Globus pallidus (tissue), 1 donor: ENCODE measurements around the gene FILIP1.

Experiments
- DNase-seq: peaks from one replicate; pipeline ENCODE4 v3.0.0-alpha.2; 2015; ENCODE audit warnings: low spot score

The FILIP1 gene

GRCh38 chr6:75492386-75493153 is 1.0 kb downstream of the FILIP1 start:
- no peak for DNase-seq

- DNase-seq = no peak
Observed at GRCh38 chr6:75491291-75491690, 2.3 kb downstream of the FILIP1 start.

DNA sequence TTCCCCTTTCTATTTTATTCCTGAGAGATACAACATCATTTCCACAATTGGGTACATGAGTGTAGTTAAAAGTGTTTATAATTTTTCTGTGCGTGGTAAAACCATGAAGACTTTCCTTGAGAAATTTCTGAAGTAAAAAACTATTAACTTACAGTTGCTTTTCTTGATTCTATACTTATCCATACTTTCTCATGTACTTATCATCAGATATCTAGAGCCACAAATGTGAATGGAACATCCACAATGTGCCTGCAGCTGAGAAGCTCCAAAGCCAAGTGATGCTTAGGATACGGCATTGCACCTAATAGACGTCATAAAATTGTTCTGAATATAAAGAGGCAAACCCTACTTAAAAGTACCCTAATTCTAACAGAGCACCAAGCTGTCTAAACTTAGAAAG is 2.9 kb downstream of the FILIP1 start:
- no peak for DNase-seq

- no peak for DNase-seq
Observed at GRCh38 chr6:75489025-75489424, 4.6 kb downstream of the FILIP1 start.

DNA sequence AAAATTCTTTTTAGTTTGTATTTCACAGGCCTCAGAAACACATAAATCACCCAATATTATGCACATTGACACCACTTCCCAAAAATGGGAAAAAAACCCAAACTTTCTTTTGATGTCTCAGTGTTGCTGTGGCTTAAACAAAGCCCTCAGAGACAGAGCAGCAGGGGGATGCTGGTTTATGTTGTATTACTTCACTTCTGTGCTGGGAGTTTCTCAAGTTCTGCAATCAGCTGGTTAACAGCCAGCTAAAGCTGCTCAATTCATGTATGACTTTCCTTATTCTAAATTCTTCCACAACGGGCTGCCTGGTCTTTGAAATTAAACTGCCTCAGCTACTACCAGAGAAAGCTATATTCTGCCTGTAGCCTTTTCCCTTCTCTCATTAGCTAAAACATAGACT is 5.6 kb downstream of the FILIP1 start:
- no peak for DNase-seq

DNA sequence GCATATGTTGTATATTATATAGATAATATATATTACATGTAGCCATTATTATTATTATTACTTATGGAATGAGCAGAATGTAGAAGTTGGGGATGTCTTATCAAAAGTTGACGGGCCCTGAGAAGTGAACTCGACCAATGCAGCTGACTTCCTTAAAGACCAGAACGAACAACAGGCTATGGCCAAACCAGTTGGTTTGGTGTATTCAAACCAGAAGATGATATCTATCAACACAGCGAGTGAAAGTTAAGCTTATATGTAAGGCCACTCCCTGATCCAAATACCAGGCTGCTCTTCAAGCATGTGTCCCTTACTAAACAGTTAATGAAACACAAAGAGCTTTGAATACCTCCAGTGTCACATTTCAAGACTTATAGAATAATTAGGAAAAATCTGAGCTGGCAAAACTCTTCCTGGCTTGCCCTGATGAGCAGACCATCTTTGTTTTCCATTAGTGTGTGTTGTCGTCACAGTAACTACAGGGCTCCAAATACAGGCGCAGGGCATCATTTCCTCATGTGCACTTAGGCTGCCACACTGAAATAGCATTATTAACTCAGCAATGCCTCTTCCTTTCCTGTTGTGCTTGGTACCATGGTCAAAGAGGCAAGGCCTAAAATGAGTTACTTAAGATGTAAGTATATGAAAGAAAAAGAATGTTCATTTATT is 6.6 kb downstream of the FILIP1 start:
- DNase-seq = no peak

- no peak for DNase-seq
Observed at GRCh38 chr6:75484535-75484934, 9.1 kb downstream of the FILIP1 start.

DNA sequence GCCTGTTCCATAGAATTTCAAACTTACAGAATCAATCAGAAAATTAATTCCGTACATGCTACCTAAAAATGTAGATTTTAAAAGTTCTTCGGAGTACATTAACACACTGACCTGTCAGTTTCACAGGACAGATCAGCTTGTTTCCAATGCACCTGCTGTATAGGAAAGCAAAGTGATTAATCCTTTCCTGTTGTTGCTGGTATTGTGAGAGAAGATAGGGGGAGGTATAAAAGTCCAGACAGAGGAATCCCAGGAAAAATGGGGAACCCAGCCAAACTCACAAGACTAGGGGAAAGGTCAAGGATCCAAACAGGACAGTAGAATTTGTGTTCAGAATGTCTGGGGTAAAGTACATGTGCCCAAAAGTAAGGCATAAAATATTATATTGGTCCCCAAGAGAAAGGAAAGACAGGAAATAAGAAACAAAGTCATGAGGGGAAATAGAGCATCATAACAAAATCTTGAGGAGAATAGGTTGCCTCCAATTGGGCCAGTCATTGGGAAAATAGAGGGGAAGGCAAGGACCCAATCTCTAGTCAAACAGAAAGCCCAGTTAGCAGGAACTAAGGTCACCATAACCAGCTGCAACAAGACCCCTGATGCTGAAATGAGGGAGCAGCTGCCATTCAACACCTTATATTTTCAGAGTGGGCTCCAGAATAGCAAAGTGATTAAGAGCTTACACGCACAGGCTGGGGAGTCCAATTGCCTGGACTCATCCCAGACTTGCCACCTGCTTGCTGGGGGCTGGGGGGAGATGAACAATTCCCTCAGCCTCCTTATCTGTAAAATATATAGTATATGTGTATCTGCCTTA is 10.3 kb downstream of the FILIP1 start:
- DNase-seq = no peak

DNA sequence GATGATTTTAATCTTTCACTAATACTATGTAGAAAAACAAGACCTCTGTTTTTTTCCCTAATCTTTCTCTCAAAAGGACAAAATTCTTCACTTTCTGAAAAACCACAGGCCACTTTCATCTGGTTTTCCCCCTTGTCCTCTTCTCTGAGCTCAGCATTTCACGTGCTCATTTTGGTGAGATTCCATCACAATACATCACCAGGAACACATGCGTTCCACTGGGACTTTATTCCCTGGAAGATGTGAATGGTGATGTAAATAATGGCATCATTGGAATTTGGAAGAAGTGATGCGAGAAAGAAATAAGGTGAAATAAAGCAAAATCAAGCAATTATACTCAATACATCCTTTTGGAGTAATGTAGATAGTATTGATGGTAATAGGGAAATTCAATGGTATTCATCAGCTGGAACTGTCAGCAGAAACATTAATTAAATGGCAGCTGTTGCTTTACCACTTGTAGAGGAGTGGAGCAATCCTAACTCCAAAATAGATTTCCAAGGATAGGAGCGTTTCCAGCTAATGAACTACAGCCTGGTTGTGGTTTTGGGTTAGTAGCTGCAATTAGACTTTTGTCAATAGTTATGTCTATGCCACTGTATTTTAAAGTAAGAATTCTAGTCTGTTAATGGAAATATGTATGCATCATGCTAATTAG is 11.5 kb downstream of the FILIP1 start:
- DNase-seq = no peak

DNA sequence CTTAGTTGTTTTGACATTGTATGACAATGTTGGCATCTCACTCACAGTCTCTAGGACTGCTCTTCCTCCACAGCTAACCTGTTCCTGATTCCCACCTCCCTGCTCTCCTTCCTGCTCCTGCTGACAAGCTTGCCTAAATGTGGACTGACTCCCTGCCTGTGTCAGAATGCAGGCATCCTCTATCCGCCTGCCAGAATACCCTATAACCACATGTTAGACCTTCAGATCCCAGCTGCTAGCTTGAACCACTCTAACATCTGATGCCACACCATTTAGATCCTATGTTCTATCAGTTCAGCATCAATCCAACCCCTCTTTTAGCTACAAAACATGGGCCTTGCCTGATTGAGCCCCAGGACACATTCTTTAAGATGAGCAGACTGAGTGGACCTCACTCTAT is 12.2 kb downstream of the FILIP1 start:
- no peak for DNase-seq

DNA sequence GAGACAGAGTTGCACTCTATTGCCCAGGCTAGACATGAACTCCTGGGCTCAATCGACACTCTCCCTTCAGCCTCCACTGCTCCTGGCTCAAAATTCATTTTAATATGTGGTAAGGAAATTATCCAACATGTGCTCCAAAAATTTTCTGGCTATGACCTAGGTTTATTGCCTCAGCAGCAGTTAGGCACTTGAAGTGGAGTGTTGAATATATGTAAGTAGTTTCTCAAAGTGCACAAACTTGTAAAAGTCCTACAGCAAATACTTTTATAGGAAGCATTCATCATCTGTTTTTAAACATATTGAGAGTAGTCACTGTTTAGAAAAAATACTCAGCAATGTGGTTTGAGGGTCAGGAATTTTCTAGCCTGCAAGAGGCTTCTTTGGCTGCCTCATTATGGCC is 13.2 kb downstream of the FILIP1 start:
- DNase-seq = no peak

DNA sequence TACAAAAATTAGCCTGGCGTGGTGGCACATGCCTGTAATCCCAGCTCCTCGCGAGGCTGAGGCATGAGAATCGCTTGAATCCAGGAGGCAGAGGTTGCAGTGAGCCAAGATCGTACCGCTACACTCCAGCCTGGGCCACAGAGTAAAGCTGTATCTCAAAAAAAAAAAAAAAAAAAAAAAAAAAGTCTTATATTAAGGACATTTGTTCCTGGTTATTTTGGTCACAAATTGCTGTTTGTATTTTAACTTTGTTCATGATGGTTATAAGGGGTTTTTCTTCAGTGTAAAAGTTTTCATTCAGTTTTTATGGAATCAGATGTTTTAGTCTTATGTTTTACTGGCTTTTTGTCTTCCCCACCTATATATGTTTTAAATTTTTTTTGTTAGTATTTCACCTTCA is 13.9 kb downstream of the FILIP1 start:
- DNase-seq = no peak

DNA sequence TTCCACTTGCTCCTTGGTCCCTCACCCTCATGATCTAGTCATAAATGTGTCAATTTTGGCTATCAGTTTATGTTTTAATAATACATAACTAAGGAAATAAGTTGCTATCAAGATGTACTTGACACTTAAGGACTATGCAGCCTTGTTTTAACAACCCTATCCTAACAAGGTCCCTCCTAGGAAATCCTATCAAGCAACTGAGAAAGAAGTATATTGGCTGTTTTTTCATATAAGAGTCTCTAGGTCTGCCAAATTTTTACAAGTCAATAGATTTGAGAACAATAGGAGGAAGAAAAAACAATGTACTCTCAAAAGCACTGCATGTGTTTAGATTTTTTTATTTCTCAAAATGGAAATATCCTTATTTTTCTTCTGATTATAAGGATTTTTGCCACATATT is 14.7 kb downstream of the FILIP1 start:
- no peak for DNase-seq

DNA sequence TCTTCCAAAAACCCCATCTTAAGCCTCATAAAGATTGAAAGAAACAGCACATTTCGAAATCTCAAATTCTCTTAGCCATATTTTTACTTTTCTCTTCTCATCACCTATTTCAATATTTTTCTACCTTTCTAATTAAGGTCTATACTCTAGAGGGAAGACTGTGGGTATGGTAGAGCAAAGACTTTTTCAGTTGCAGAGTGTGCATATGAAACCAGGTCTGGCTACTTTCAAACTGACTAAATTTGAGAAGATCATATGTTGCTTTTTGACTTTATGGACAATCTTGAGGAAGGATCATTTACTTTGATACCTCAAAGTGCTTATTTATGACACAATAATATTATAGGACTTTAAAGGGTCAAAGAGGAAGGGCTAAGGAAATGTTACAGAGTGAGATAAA is 20.7 kb downstream of the FILIP1 start:
- DNase-seq = no peak

DNA sequence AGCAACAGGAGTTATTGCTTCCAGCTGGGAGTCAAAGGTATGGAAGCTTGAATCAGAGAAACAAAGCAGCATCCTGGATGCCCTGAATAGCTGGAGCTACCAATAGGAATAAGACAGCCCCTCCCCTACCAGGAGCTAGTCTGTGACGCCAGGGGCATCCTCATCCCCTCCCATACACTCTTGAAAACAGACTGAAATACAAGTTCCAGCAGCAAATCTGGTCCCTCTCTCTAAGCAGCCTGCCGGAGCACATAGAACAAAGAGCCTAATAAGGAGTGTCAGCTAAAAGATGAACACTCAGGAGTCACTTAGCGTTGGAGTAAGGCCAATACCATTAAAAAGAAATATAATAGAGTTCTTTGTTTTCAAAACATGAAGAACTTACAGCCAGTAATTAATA is 25.6 kb downstream of the FILIP1 start:
- no peak for DNase-seq

DNA sequence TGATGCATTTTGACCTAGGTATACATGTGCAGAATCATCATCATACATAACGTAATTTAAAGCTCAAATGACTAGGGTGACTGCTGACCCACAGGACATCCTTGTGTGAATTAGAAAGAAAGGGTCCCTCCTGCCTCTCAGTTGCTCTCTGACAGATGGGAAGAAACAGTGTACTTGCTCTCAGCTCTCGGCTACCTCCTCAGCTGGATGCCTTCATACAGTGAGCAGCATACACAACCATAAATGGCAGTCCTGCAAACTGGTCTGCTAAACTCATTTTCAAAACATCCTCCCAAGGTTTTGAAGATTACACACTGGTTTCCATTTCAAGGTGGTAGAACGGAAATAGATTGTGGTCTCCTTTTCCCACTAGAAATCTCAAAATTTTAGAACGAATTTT is 26.3 kb downstream of the FILIP1 start:
- no peak for DNase-seq

- no peak for DNase-seq
Observed at GRCh38 chr6:75466636-75467035, 27.0 kb downstream of the FILIP1 start.

DNA sequence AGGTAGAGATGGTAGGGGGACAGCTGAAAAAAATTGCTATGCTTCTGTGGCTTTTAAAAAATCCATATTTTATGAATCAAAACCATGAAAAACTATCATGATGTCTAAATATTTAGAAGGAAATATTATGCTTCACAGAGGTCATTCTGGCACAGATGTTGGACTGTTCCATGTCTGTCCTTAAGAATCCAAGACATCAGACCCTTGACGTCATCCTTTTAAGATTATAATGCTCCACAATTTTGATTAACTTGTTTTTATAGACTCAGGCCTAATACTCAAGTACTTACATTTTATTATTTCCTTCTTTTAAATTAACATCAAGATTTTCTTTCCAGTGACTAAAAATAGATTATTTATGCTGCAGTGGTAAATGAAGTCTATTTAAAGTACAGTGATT is 29.7 kb downstream of the FILIP1 start:
- no peak for DNase-seq

DNA sequence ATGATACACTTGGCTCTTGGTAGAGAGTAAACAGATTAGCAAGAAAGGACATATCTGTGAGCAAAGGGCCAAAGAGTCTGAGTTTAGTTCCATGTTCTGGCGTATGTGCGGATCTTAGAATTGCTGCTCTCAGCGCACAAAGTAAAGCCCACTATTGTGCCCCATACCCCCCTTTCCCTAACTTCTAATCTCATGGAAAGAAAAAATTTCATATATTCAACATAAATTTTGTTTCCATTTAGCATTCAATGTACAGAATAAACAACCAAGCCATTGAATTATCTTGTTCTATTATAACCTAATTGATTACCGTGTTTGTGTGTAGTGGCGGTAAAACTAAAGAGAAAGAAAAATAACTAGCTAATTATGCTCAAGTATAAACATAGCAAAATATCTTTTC is 30.5 kb downstream of the FILIP1 start:
- DNase-seq = no peak

- DNase-seq = no peak
Observed at GRCh38 chr6:75460681-75461080, 32.9 kb downstream of the FILIP1 start.

DNA sequence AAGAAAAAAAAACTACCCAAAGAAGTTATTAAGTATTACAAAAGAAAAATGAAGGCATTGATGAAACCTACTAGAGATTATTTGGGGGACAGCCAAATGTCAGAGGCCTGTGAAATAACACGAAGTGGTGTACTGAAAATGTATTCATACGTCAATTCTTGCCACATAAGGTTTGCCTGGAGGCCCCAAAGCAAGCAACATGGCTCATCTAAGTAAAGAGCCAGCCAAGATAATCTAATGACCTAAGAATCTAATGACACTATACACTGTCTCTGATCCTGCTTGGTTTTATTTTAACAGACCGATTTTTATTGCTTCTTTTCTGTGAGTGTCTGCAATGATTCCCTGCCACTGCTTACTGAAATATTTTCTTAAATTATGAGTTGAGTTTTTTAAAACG is 34.7 kb downstream of the FILIP1 start:
- DNase-seq = no peak

DNA sequence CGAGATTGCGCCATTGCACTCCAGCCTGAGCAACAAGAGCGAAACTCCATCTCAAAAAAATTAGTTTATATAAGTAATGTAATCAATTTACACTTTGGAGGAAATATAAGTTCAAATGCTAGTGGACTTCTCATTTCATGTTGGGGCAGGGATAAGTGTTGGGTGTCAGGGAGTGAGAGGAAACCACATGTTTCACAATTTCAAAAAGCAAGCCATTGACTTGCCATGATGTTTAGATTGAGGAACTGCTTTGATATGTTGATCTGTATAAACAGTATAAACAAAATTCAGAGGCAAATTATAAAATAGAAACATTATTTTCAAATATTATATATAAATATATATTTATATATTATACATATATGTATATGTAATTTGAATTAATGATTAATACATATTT is 42.7 kb downstream of the FILIP1 start:
- DNase-seq = no peak
